Measurements from ENCODE around the gene MON1B. TPM values are rescaled to one million over a fixed set of nuclear protein-coding genes. Genes with fewer than 3 reads are reported as not detected.
A peak's percentile ranks its signal among the peaks of the same experiment; 100 is the strongest.

The MON1B gene
- polyA plus RNA-seq (2012; ENCODE audit: insufficient read length, low read depth): 33.8 TPM

- TF ChIP-seq TAF1 (IDR thresholded peaks at IDR 0.05; ENCODE audit: borderline replicate concordance, insufficient read depth, low read length) (peak; percentile 32; the same call in 1 of the 2 replicates), FOXP2 (optimal IDR thresholded peaks at IDR 0.05; ENCODE audit: borderline replicate concordance, extremely low read depth, extremely low read length, insufficient read depth) (peak; percentile 9), POLR2AphosphoS5 (IDR thresholded peaks at IDR 0.05; ENCODE audit: low read depth, low read length) (peak; percentile 82), SIN3A (IDR thresholded peaks at IDR 0.05; ENCODE audit: borderline replicate concordance, insufficient read depth, low read length) (peak; percentile 51; the same call in 1 of the 2 replicates)
- TF ChIP-seq, protein P1, sequence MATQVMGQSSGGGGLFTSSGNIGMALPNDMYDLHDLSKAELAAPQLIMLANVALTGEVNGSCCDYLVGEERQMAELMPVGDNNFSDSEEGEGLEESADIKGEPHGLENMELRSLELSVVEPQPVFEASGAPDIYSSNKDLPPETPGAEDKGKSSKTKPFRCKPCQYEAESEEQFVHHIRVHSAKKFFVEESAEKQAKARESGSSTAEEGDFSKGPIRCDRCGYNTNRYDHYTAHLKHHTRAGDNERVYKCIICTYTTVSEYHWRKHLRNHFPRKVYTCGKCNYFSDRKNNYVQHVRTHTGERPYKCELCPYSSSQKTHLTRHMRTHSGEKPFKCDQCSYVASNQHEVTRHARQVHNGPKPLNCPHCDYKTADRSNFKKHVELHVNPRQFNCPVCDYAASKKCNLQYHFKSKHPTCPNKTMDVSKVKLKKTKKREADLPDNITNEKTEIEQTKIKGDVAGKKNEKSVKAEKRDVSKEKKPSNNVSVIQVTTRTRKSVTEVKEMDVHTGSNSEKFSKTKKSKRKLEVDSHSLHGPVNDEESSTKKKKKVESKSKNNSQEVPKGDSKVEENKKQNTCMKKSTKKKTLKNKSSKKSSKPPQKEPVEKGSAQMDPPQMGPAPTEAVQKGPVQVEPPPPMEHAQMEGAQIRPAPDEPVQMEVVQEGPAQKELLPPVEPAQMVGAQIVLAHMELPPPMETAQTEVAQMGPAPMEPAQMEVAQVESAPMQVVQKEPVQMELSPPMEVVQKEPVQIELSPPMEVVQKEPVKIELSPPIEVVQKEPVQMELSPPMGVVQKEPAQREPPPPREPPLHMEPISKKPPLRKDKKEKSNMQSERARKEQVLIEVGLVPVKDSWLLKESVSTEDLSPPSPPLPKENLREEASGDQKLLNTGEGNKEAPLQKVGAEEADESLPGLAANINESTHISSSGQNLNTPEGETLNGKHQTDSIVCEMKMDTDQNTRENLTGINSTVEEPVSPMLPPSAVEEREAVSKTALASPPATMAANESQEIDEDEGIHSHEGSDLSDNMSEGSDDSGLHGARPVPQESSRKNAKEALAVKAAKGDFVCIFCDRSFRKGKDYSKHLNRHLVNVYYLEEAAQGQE (IDR thresholded peaks at IDR 0.05; ENCODE audit: insufficient read depth in 1 of 2, low read depth in 2 of 2, low read length in 2 of 2): no peak
These were observed at the start of gene MON1B for GRCh38 chr16:77190478-77191258. Gene MON1B, plus strand, starts transcription at chr16:77191190. Its CDS starts 296 bp downstream, at chr16:77191486.

GRCh38 chr16:77143364-77143763 lies 47.6 kb upstream of the MON1B start:
- TF ChIP-seq TAF1 (IDR thresholded peaks at IDR 0.05; ENCODE audit: borderline replicate concordance, insufficient read depth, low read length): no peak
- TF ChIP-seq POLR2AphosphoS5 (IDR thresholded peaks at IDR 0.05; ENCODE audit: low read depth, low read length): no peak
- TF ChIP-seq, protein P1 (IDR thresholded peaks at IDR 0.05; ENCODE audit: insufficient read depth in 1 of 2, low read depth in 2 of 2, low read length in 2 of 2): no peak
- TF ChIP-seq FOXP2 (optimal IDR thresholded peaks at IDR 0.05; ENCODE audit: borderline replicate concordance, extremely low read depth, extremely low read length, insufficient read depth): no peak
- TF ChIP-seq SIN3A (IDR thresholded peaks at IDR 0.05; ENCODE audit: borderline replicate concordance, insufficient read depth, low read length): no peak

DNA sequence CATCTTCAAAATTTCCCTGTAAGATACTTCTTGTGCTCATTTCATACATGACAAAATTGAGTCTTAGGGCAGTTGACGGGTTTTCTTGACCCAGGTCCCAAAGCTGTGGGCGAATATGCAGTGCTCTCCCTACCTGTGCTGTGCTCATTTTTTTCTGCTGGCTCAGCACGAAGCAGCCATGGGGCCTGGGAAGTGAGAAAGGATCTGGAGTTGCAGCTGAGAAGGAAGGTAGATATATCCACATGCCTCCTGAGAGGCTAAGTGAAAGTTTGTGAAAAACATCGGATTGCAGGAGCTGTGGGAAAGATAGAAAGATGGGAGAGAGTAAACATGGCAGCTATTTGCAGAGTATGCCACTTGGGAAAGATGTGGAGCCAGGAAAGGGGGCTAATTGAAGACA lies 42.9 kb upstream of the MON1B start:
- TF ChIP-seq SIN3A (IDR thresholded peaks at IDR 0.05; ENCODE audit: borderline replicate concordance, insufficient read depth, low read length) (no peak), TAF1 (IDR thresholded peaks at IDR 0.05; ENCODE audit: borderline replicate concordance, insufficient read depth, low read length) (no peak), FOXP2 (optimal IDR thresholded peaks at IDR 0.05; ENCODE audit: borderline replicate concordance, extremely low read depth, extremely low read length, insufficient read depth) (no peak), POLR2AphosphoS5 (IDR thresholded peaks at IDR 0.05; ENCODE audit: low read depth, low read length) (no peak)
- TF ChIP-seq, protein P1 (IDR thresholded peaks at IDR 0.05; ENCODE audit: insufficient read depth in 1 of 2, low read depth in 2 of 2, low read length in 2 of 2): no peak

DNA sequence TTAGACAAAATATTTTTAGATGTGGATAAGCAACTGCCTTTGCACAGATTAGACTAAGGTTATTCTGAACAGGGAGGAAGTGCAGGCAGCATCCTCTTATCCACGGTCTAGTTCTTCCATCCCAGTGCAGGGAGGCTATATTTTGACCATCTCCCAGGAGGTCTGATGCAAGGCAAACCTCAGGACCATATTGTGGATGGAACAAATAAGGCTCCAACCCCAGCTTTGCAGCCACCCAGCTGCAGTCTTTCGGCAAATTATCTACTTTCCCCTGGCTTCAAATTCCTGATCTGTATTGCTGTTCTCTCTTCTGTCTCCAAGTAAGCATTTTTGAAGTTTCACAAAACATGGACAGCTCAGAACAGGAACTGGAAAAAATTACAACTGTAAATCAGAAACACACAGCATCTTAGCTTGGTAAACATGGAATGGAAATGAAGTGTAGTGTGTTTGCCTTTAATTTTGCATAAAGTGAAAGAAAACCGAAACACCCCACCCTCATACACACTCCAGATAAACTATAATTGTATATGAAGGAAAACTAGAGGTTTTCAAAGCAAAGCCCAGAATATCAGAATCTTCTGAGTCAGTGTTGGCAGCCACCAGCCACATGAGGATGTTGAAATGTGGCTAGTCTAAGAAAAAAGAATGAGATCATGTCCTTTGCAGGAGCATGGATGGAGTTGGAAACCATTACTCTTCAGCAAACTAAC lies 33.5 kb upstream of the MON1B start:
- TF ChIP-seq FOXP2 (optimal IDR thresholded peaks at IDR 0.05; ENCODE audit: borderline replicate concordance, extremely low read depth, extremely low read length, insufficient read depth): no peak
- TF ChIP-seq TAF1 (IDR thresholded peaks at IDR 0.05; ENCODE audit: borderline replicate concordance, insufficient read depth, low read length): no peak
- TF ChIP-seq, protein P1 (IDR thresholded peaks at IDR 0.05; ENCODE audit: insufficient read depth in 1 of 2, low read depth in 2 of 2, low read length in 2 of 2): no peak
- no peak for TF ChIP-seq POLR2AphosphoS5 (IDR thresholded peaks at IDR 0.05; ENCODE audit: low read depth, low read length)
- TF ChIP-seq SIN3A (IDR thresholded peaks at IDR 0.05; ENCODE audit: borderline replicate concordance, insufficient read depth, low read length): no peak
